Heart right ventricle (tissue), 16 donors: ENCODE measurements around the gene SH3GL3. TPM values are rescaled to one million over a fixed set of nuclear protein-coding genes. Genes with fewer than 3 reads are reported as not detected.

Experiments
- ATAC-seq, 8 donors: fragments of 200-7000 bp; cut with Tn5 transposase; one replicate each; pipeline ENCODE4 v1.9.1; 2020; ENCODE audit warnings: mild to moderate bottlenecking in 8 of 8, moderate library complexity in 8 of 8, moderate number of reproducible peaks in 1 of 8
- DNase-seq, 2 donors: peaks; one replicate each; pipeline ENCODE4 v3.0.0-alpha.2; 2020
- H3K27ac ChIP-seq, 10 donors: fragments of 200-600 bp; sonication (generic) in 2 of 10; one replicate each; pipeline versions ENCODE4 v1.5.0 to v1.8.0; 2020 to 2022; ENCODE audit warnings: mild to moderate bottlenecking in 3 of 10
- H3K27me3 ChIP-seq, 7 donors: fragments of 200-600 bp; one replicate each; pipeline ENCODE4 v1.8.0; 2021 to 2022; ENCODE audit warnings: mild to moderate bottlenecking in 2 of 7
- H3K36me3 ChIP-seq, 9 donors: fragments of 200-600 bp; sonication (generic) in 1 of 9; one replicate each; pipeline versions ENCODE4 v1.5.0 to v1.8.0; 2020 to 2022; ENCODE audit warnings: mild to moderate bottlenecking in 2 of 9
- H3K4me1 ChIP-seq, 9 donors: fragments of 200-600 bp; sonication (generic) in 1 of 9; one replicate each; pipeline versions ENCODE4 v1.5.0 to v1.8.0; 2020 to 2022; ENCODE audit warnings: mild to moderate bottlenecking in 4 of 9
- H3K4me3 ChIP-seq, 10 donors: fragments of 200-600 bp; sonication (generic) in 2 of 10; one replicate each; pipeline versions ENCODE4 v1.5.0 to v1.8.0; 2020 to 2022; ENCODE audit warnings: mild to moderate bottlenecking in 7 of 10, moderate library complexity in 2 of 10
- H3K9me3 ChIP-seq, 11 donors: fragments of 200-600 bp in 10 of 11; sonication (generic) in 2 of 11; one replicate each; pipeline versions ENCODE4 v1.5.0 to v1.8.0; 2013 to 2022; ENCODE audit warnings: mild to moderate bottlenecking in 2 of 11, control low read depth in 1 of 11, moderate library complexity in 1 of 11
- CTCF ChIP-seq, 9 donors: fragments of 200-600 bp; sonication (generic) in 2 of 9; IDR thresholded peaks; one replicate each; pipeline versions ENCODE4 v1.5.0 to v1.8.0; 2021 to 2022; ENCODE audit warnings: antibody characterized with exemption in 9 of 9, mild to moderate bottlenecking in 5 of 9, moderate library complexity in 1 of 9
- WGBS, 2 donors: extraction: QIAGEN DNeasy Blood & Tissue Kit; methylation state at CpG; one replicate each; pipeline ENCODE4 v1.1.7; 2013; ENCODE audit warnings: inconsistent platforms in 1 of 2; 5-methylcytosine and 5-hydroxymethylcytosine counted together
- intact Hi-C, 10 donors: fragments of 100-400 bp; cut with DNase I; formaldehyde crosslinking; loops; one replicate each; pipeline versions ENCODE4 v1.11.1 to v1.14.2; 2022
- polyA plus RNA-seq, 2 donors: library from polyadenylated mRNA; stranded (reverse); fragments of 200-250 nt; gene quantifications; one replicate each; pipeline ENCODE4 v1.2.3, GENCODE V29; 2013
- total RNA-seq, 10 donors: library from RNA; stranded (reverse); fragmentation: NEBNext Ultra II Directional in 3 of 10; extraction: Animal tissue kit (Norgen Biotek cat#: 25700) in 3 of 10; gene quantifications; one replicate each; pipeline versions ENCODE4 v1.2.1 to v1.2.4, GENCODE V29; 2021 to 2023
- donor health status: Arrhythmogenic right ventricular cardiomyopathy.
- donor health status: ischemic (EF 13 %, LVEDD 7.1; RV severe dilation, severe dysfunction).
- donor health status: healthy with polysubstance abuse.
- donor health status: DM: no; HTN: yes; CAD: no.
- donor health status: DM: no; HTN: no; CAD: no.
- donor health status: ischemic (EF 25% LVEDD 6.9; RV normal size, moderate dysfunction).
- donor health status: ischemic (EF 25% LVEDD 5.7; RV mildly dilated, moderate dysfunction).
- donor health status: healthy.
- donor health status: DM: yes; HTN: yes; CAD: no.
- donor health status: Ischemic cardiomyopathy.
- donor health status: ischemic (EF 35%, LVEDD 5.7; RV mildly dilated, moderate dysfunction).
- donor health status: nonischemic (EF 11% LVEDD 7.7; RV severe dilation, severe dysfunction).
- donor health status: DM: yes; HTN: yes; CAD: no.
- donor health status: PGD.
- donor health status: ischemic (EF 29% LVEDD 5.4; RV normal size, mild dysfunction).
- donor health status: nonischemic (EF 23%, LVEDD 6.1; RV moderate dilation, normal function).

Gene SH3GL3
- total and polyA plus RNA-seq, 12 donors = 0.13 to 0.17 TPM; not detected in 10

- no peaks in the 10 kb centered on the region for H3K36me3 ChIP-seq
- peaks cover 0 to 15% (median 8%) of the 10 kb centered on the region in 11 donors for H3K9me3 ChIP-seq
- no peak overlapping the region for H3K4me3 ChIP-seq
- intact Hi-C loops = loop anchor here in 1 of 10 donors (10.0 kb wide), 1 partner anchor 46 kb away; no protein-coding TSS in a partner anchor
- no peak for DNase-seq
- WGBS, 2 donors = 82 to 83% methylated on average over 1 of the region's 1 CpG
- H3K4me1 ChIP-seq = no peaks in the 10 kb centered on the region
- no peaks in the 10 kb centered on the region for H3K27me3 ChIP-seq
- no peak for TF ChIP-seq CTCF (IDR thresholded peaks at IDR 0.05)
- ATAC-seq = no peak
- H3K27ac ChIP-seq = no peak overlapping the region
These were observed 51.2 kb downstream of the SH3GL3 start for GRCh38 chr15:83498374-83498773.

DNA sequence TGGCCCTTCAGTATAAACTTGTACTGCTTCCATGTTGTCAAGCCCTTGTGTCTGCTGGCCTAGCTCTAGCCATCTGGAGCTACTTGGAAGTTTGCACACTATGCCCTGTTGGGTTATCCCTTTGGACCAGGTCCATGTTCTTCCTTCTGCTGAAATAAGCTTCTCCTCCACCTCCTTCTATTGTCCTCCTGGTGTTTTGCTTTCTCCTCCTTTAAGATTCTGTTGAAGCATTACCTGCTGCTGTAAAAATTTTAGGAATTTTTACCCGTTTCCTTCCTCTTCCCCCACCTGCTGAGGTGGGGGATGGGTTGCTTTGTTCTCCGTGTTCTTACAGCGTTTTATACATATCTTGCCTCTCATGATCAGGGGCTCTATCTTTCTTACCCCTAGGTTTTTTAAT, 51.7 kb downstream of the SH3GL3 start:
- Histone ChIP-seq H3K27me3 (no peaks in the 10 kb centered on the region), H3K4me3 (no peak overlapping the region), H3K36me3 (no peaks in the 10 kb centered on the region), H3K27ac (no peak overlapping the region), H3K4me1 (no peaks in the 10 kb centered on the region), H3K9me3 (peaks cover 0 to 15% (median 8%) of the 10 kb centered on the region in 11 donors)
- no peak for TF ChIP-seq CTCF (IDR thresholded peaks at IDR 0.05)
- DNase-seq (no peak), ATAC-seq (no peak)
- WGBS, 2 donors = 56 to 58% methylated on average over 3 of the region's 3 CpGs
- intact Hi-C loops = loop anchor here in 1 of 10 donors (10.0 kb wide), 1 partner anchor 46 kb away; no protein-coding TSS in a partner anchor

- Histone ChIP-seq H3K36me3 (no peaks in the 10 kb centered on the region), H3K27me3 (no peaks in the 10 kb centered on the region), H3K9me3 (peaks cover 0 to 15% (median 8%) of the 10 kb centered on the region in 11 donors), H3K4me3 (no peak overlapping the region), H3K4me1 (no peaks in the 10 kb centered on the region), H3K27ac (no peak overlapping the region)
- intact Hi-C loops = loop anchor here in 1 of 10 donors (10.0 kb wide), 1 partner anchor 45 kb away; no protein-coding TSS in a partner anchor
- TF ChIP-seq CTCF (IDR thresholded peaks at IDR 0.05) = no peak
- DNase-seq = no peak
- no peak for ATAC-seq
- WGBS, 2 donors = 89 to 96% methylated on average over 2 of the region's 2 CpGs
These were observed 52.3 kb downstream of the SH3GL3 start for GRCh38 chr15:83499476-83499875.

- TF ChIP-seq CTCF (IDR thresholded peaks at IDR 0.05) = no peak
- no peak overlapping the region for H3K4me3 ChIP-seq
- DNase-seq = no peak
- H3K27me3 ChIP-seq = peaks cover 0 to 3% (median 0%) of the 10 kb centered on the region in 7 donors
- peaks cover 0 to 4% (median 0%) of the 10 kb centered on the region in 11 donors for H3K9me3 ChIP-seq
- WGBS, 2 donors = 80 to 82% methylated on average over 4 of the region's 4 CpGs
- H3K27ac ChIP-seq = no peak overlapping the region
- intact Hi-C loops = no loop called here
- H3K36me3 ChIP-seq = no peaks in the 10 kb centered on the region
- H3K4me1 ChIP-seq = no peaks in the 10 kb centered on the region
- no peak for ATAC-seq
These were observed 56.6 kb downstream of the SH3GL3 start for GRCh38 chr15:83503595-83504364.
